ENCODE measurements around the gene SYNPO2L. TPM values are rescaled to one million over a fixed set of nuclear protein-coding genes. Genes with fewer than 3 reads are reported as not detected.
"Not testable (repeated sequence)": the region's sequence is repeated elsewhere in the genome, so short reads cannot be mapped to it uniquely, and the experiment has no call there.

SYNPO2L gene
- total RNA-seq, 1 donor from 2014 or later: 28.0 TPM

DNA sequence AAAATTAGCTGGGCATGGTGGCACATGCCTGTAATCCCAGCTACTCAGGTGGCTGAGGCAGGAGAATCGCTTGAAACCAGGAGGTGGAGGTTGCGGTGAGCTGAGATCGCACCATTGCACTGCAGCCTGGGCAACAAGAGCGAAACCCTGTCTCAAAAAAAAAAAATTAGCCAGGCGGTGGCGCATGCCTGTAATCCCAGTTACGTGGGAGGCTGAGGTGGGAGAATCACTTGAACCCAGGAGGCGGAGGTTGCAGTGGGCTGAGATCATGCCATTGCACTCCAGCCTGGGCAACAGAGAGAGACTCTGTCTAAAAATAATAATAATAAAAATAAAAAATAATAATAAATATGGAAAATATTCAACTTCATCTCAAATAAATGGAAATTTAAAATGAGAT, 38.7 kb downstream of the SYNPO2L start:
- not testable (repeated sequence) for DNase-seq

DNA sequence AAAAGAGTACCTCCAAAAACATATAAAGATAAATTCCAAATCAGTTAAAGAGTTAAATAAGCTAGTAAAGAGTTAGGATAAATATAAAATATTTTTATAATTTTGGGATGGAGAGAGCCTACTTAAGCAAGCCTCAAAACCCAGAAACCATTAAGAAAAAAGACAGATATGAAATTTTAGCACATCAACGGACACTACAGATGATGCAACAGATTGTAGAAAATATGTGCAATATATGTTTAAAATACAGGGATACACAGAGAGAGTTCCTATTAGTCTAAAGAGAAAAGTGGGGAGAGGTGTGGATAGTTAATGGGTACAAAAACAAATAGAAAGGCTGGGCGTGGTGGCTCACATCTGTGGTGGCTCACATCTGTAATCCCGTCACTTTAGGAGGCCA, 41.1 kb downstream of the SYNPO2L start:
- no peak for DNase-seq

GRCh38 chr10:73609116-73609515, 46.7 kb downstream of the SYNPO2L start:
- DNase-seq: no peak

DNA sequence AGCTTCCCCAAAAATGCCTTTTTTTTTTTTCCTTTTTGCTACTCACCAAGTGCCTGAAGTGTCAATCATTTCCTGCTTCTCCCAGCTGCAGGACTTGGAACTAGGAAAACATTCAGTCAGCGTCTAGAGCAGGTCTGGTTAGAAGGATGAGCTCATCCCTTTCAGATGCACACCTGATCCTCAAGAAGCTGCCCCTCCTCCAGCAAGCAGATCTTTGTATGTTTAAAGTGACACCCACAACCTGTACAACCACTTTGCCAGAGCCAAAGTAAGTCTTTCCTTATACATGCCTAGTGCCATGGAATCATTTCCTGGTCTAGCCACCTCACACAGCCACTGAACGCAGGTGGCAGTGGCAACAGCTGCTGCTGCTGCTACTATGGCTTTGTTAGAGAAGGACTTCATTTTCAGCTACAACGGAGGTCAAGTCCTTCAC, 54.3 kb downstream of the SYNPO2L start:
- DNase-seq: peak; percentile 83

DNA sequence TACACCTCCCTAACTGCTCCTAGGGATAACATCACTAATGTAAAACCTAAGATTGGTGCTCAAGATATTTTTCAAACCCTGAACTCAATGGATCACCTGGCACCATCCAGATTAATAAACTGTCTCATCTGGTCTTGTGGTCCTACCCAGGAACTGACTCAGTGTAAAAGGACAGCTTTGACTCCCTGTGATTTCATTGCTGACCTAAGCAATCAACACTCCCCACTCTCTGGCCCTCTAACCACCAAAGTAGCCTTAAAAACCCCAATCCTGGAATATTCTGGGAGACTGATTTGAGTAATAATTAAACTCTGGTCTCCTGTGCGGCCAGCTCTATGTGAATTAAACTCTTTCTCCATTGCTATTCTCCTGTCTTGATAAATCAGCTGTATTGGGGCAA, 58.5 kb downstream of the SYNPO2L start:
- DNase-seq: no peak

Other genes starting within 250 kb of the SYNPO2L start
- 99.3 TPM for gene ANXA7, start 242.0 kb downstream of the SYNPO2L start, total RNA-seq
- 9.5 TPM for gene MSS51, start 222.5 kb downstream of the SYNPO2L start, total RNA-seq
- 150 TPM for gene PPP3CB, start 160.0 kb downstream of the SYNPO2L start, total RNA-seq
- gene USP54, start 64.7 kb downstream of the SYNPO2L start, total RNA-seq: 39.5 TPM
- gene MYOZ1, start 14.6 kb downstream of the SYNPO2L start, total RNA-seq: 706 TPM
- gene AGAP5, start 42.1 kb upstream of the SYNPO2L start, total RNA-seq: 5.2 TPM
- gene SEC24C, start 88.3 kb upstream of the SYNPO2L start, total RNA-seq: 50.0 TPM
- 18.7 TPM for gene CHCHD1, start 126.0 kb upstream of the SYNPO2L start, total RNA-seq
- gene ZSWIM8, start 129.6 kb upstream of the SYNPO2L start, total RNA-seq: 81.3 TPM
- 16.1 TPM for gene NDST2, start 155.6 kb upstream of the SYNPO2L start, total RNA-seq
- 37.7 TPM for gene CAMK2G, start 218.5 kb upstream of the SYNPO2L start, total RNA-seq